Skin of body (tissue), 2 donors: ENCODE data around the gene FBXL4. TPM values are rescaled to one million over a fixed set of nuclear protein-coding genes. Genes with fewer than 3 reads are reported as not detected.

Experiments
- DNase-seq: peaks from one replicate; lab custom pipeline; 2025; lab: John Stamatoyannopoulos, UW
- total RNA-seq: library from RNA; depleted of rRNA; stranded (reverse); fragments of >200 nt; gene quantifications from one replicate; pipeline ENCODE4 v1.2.3, GENCODE V29; 2014

The FBXL4 gene
- total RNA-seq, 1 donor from 2014 or later, result 16.7 TPM

DNA sequence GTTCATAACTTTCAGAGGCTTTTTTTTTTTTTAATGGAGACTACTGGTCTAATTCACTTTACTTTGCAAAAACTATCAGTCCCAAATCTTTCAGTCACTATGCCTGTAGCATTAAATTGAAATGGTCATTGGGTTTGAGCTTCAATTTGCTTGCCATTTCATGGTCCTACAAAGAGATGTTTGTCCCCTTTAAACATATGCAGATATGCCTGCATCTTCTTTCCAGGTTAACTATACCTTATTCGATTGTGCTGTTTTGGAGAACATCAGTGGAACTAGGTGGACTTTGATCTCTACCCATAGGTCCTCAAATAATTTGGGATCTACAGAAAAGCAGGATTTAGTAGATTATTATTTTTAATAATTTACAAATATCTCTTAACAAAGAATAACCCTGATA is 108.8 kb downstream of the FBXL4 start:
- DNase-seq, result no peak

DNA sequence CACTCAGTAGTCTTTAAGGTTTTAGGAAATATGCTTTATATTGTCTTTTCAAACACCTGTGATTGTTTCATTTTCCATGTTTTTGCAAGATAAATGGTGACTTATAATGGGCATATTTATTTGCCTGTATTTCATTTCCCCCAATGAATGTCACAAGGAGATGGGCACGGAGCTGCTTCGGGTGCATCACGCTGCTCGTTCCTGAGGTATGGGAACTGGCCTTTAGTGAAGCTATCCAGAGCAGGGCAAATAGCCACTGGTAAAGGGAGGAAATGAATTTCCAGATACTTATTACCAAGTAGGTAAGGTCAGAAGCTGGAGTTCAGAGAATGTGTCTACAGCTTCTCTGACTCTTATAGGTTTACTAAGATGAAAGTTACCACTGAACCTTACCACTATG is 109.7 kb downstream of the FBXL4 start:
- DNase-seq, result no peak

DNA sequence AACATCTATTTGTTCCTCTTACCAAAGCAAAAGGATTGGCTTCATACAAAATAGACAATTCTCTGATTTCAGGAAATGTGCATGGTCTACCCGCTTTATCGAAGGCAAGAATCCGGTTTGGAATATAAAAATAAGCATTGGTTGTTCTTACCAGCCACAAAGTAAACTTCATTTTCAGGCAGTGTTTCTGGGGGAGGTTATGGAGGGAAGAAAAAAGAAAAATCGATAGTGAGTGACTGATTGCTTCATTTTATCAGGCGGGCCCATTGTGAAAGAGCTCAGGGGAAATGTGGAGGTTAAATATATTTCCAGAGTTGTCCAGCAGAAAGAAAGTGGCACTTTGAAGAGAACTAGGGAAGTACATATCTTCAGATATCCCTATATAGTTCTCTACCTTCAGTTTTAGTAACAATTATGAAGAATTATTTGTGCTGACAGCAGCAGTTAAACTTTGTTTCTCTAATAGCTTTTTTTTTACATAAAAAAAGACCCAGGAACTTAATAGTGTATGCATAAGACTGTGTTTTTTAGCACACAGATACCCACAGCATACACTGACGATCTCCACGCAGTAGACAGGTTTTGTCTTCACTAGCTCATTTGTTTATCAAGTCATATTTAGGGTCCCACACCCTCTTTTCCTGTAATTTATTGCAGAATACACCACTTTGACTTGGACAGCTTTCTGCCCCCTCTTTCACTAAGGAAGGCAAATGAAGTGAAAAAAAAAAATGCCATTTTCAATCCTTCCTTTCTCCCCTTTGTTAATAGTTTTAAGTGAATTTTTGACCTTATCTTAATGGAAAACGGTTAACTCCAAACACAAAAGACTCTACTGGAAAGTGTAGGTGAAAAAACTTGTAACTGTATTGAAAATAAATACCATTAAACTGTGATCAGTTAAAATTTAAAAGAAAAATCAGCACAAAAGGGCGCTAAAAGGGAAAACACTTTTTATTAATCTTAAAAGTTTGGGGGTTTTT is 110.5 kb downstream of the FBXL4 start:
- DNase-seq, result no peak

DNA sequence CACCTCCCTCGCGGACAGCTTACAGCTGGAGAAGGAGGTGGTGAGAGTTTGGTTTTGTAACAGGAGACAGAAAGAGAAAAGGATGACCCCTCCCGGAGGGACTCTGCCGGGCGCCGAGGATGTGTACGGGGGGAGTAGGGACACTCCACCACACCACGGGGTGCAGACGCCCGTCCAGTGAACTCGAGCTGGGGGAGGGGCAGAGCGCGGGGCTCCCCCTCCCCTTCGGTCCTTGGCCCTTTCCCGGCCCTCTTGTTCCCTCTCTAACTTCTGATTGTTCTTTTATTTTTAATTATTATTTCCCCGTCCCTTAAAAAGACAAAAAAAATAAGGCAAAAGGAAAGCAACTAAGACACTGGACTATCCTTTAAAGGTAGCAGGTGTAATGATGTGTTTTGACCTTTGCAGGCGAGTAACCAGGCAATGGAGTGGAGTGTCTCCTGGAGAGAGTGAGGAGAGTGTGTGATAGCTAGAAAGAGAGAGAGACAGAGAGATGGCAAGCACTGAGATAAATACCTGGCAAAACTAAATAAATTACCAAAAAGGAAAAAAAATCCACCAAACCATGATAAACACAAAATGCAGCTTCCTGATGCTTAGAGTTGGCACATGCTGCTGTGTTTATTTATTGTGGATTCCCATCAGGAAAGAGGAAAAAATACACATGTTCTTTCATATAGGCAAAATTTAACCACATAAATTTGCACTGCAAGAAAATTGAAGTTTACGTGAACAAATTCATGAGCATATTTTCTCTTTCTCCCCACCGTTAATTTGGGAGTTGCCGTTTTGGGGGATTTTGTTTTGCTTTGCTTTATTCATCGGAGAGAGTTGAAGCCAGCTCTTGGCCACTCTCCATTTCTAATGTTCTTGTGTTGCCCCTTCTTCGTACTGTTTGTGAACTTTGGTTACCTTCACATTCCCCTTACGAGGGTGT is 111.5 kb downstream of the FBXL4 start:
- DNase-seq, result no peak

DNA sequence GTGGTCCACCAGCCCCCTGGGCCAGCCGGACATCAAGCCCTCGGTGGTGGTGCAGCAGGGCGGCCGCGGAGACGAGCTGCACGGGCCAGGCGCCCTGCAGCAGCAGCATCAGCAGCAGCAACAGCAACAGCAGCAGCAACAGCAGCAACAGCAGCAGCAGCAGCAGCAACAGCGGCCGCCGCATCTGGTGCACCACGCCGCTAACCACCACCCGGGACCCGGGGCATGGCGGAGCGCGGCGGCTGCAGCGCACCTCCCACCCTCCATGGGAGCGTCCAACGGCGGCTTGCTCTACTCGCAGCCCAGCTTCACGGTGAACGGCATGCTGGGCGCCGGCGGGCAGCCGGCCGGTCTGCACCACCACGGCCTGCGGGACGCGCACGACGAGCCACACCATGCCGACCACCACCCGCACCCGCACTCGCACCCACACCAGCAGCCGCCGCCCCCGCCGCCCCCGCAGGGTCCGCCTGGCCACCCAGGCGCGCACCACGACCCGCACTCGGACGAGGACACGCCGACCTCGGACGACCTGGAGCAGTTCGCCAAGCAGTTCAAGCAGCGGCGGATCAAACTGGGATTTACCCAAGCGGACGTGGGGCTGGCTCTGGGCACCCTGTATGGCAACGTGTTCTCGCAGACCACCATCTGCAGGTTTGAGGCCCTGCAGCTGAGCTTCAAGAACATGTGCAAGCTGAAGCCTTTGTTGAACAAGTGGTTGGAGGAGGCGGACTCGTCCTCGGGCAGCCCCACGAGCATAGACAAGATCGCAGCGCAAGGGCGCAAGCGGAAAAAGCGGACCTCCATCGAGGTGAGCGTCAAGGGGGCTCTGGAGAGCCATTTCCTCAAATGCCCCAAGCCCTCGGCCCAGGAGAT is 112.4 kb downstream of the FBXL4 start:
- DNase-seq, result no peak

DNA sequence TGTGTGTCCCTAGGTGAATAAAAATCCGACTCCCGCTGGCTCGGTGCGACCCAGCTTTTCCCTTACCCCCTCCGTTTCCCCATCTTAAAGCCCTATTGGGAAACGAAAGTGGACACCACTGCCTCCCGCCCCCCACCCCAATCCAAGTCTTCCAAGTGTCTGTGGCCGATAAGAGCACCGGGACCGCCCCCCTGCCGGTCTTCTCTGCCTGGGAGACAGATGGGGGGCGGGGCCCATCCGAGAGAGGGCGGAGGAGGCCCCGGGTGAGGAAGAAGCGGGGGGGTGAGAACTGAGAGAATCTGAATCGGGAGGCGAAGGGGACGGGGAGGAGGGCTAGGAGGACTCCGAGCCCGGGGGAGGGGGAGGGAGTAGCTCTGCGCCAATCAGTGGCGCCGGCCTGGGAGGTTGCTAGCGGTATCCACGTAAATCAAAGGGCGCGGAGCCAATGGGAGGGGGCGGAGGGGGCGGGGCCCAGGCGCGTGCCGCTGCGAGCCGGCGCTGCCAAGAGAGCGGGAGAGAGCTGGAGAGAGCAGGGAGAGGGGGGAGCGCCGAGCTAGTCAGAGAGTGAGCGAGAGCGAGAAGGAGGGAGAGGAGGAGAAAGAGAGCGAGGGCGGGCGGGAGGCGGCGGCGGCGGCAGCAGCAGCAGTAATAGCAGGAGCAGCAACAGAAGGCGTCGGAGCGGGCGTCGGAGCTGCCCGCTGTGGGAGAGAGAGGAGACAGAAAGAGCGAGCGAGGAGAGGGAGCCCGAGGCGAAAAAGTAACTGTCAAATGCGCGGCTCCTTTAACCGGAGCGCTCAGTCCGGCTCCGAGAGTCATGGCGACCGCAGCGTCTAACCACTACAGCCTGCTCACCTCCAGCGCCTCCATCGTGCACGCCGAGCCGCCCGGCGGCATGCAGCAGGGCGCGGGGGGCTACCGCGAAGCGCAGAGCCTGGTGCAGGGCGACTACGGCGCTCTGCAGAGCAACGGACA is 113.4 kb downstream of the FBXL4 start, which contains the start of gene POU3F2:
Gene POU3F2 (plus strand): TSS at position 515 of the 972 bp plus-strand sequence. CDS start 300 bp downstream, at position 815.
- DNase-seq, result peak; percentile 74

DNA sequence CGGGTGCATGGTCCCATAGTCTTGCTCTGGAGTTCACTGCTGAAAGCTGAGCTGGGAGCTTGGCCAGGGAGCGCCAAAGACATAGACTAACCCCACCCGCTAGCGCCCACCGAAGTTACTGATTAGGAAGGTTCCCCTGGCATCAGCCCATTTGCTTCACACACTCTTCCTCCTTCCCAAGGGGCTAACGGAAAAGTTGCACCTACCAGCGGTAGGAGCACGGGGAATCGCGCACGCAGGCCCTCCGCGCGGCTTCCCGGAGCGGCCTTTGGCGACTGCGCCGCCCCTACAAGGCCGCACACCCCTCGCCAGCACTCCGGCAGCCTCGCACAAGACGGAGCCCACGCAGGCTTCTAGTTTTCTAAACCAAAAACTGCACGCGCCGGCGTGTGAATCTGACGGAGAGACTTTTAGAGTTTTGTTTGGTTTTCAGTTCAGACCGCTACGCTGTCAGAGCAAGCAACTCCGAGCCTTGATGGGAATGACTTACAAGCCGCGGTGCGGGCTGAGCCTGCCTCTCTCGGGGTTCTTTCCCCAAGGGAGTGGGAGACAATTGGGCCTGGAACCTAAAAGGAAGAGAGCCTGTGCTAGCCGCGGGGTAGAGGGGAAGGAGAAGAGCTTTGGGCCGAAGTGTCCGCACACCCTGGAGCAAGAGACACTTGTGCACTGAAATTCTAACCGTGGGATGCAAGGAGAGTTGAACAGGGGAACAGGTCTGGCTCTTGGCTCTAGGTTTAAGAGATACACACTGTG is 114.3 kb downstream of the FBXL4 start:
- DNase-seq, result peak; percentile 14

DNA sequence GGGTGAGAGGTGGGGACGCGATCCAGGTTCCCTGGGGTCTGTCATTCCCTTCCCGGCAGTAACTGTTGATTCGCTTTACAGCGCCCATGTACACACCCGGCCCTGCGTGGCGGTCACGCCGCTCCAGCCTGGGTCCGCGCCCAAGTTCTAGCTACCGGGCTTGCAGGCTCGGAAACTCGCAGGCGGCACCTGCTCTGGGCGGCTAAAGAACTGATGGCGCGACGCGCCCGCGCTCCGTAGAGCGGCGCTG is 114.8 kb downstream of the FBXL4 start:
- DNase-seq, result no peak

DNA sequence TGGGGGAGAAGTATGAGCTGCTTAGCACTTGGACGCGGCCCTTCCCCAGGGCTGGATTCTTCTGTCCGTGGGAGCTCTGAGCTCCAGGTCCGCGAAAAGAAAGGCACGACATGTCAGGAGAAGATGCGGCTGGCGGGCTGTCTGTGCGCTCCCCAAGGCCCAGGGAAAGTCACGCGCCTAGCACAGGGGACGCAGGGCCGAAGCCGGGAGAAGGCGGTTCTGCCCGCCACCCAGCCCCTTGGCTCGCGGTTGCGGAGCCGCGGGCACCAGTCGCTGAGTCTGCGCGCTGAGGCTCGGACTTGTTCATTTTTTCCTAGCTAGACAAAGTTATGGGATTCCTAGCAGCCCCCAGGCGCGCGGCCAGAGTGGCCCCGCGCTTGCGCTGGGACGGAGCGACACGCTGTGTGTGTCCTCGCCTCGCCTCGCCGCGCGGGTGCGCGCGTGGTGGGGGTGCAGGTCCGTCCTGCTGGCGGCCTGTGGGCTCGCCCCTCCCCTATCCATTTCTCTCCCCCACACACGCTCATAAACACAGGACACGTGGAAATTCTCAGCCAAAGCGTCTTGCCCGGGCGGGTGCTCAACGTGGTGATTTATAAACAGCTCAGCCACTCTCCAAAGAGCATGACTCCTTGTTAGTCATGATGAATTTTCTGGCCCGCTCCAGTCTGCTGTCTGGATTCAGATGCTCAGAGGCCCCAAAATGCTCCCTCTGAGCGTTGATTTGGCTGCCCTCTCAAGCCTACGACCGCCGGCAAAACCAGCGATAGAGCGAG is 115.3 kb downstream of the FBXL4 start:
- DNase-seq, result no peak

DNA sequence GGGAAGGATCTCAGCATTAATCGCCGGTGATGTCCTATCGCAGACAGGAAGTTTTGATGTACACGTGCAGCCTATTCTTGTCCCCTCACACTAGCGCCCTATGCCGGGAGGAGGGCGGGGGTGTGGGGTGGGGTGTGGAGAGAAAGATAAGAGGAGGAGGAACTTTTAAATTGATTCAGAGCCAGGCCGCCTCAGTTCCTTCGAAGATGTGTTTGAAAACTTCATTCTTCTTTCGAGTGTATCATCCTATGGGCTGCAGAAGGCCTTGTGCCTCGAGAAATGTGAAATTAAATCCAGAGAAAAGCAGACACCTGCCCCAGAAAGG is 115.8 kb downstream of the FBXL4 start:
- no peak for DNase-seq

DNA sequence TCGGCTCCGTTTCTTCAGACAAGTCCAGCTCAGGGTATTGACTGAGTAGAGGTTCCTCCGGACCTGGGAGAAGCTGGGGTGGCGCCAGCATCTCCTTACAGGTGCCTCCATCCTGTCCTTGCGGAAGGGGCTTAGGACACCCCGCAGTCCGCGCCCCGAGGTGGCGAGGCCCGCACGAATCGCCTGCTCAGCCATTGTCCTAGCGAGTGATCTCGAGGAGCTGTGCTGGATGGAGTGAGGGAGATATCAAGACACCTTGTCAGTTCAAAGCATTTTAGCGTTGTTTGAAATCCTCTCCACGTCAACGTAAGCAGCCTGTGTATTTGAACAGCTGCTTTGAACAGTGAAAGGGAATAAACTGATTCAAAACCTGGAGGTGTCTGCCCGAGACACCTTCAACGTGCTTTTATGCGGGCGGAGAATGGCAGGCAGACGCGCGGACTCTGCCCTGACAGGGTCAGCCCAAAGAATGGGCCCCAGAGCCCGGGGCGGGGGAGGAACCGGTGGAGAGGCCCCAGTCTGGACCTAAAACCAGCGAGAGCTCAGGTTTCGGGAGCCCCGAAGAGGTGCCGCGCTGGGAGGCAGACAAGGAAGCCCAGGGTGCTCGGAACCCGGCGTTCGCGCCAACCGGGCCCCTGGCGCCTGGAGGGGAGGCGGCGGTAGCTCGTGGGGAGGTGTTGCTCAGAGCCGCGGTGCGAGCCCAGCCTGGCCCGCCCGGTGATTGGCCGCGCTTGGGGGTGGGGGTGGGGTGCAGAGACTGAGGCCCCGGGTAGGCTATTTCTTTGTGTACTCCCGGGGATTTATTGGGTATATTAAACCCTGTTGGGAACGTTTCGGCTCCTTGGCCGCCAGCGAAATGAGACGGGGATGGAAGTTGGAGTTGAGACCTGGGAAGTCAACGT is 116.4 kb downstream of the FBXL4 start:
- DNase-seq, result no peak

DNA sequence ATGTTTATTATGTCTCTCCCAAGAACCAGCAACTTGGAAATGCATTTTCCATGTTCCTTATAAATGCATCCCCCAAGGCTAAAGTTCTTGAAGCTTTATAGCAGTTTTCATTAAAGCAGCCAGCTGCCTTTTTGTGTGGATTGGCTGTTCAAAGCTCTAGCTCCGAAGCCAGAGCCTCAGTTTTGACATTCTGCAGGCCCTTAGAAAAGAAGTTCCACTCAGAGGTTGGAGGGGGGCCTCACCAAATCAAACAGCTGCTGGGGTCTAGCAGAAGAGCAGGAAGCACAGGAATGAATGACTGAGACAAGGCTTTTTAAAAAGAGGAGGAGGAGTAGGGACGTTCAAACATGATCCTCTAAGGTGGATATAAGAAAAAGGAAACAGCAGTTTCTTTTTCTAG is 117.6 kb downstream of the FBXL4 start:
- DNase-seq, result no peak

DNA sequence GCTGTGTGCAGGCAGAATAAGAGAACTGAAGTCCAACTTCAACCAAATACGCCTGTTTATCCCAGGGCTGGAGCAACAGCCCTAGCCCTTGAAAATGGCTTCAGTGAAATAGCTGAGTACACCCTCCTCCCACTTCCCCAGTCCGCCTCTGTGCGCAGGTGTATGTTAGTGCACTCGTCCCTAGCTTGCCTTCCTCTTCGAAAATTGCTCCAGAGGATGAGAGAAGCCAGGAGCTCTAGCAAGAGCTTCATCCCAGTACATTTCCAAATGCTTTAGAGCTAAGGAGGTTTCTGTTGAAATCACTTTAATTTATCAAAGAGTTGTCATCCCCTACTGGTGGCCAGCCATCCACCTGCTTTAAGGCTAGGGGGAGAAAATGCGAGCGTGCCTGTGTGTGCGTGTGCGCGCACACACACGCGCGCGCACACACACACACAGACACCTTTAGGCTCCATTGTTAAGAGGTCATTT is 118.8 kb downstream of the FBXL4 start:
- no peak for DNase-seq

DNA sequence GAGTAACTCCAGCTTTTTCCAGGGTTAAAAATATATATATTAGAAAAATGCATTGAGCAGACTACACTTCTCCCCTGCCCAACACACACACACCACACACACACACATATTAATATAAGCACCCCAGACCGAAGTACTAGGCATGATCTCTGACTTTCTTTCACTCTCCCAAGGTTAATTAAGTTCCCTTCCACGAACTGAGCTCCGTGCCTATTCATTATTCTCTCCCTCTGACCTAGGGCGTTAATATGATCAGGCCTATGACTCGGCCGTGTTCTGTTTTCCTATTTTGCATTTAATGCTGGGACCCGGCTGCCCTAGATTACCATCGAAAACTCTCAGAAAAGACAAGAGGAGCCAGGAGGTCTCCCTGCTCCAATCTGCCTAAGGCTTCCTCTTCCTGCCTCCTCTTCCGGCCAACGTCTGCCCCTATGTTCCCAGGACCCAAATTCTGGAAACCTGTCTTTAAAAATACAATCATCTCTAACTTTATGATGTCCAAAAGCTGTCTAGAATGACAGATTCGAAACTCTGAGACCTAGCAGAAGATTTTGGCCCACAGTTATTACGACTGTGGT is 119.4 kb downstream of the FBXL4 start:
- no peak for DNase-seq

DNA sequence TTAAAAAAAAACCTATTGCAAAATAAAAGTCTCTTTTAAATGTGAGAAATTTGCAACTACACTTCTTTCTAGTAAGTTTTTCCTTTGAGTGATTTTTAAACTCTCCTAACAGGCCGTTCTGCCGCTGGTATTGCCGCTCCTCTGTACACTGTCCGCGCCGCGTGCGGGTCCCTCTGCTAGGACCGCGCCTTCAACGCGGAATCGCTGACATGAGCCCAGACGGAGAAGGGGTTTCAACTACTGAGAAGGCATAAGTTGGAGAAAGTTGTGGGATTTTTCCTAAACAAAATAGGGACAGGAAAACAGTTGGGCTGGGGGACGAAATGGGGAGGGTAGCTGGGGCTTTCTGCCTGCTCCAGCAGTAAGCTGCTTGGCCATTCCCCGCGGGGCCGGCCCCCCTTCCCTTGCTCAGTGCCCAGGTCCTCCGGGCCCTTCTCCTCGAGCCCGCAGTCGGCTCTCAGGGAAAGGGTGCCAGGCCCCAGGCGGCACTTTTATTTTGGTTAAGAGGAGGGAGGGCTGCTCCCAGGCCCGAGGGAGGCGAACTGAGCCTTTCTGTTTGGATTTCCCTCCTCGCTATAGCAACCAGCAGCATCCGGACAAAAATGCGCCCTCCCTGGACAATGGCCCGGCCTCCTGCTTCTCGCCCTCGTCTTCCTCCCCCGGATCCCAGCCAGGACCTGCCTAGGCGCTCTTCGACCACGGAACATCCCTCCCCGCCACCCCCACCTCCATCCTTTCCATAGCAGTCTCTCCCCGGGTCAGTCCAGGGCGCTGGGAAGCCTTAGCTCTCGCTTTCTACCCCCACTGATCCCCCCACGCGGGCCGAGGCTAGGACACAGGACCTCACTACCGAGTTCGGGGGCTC is 120.2 kb downstream of the FBXL4 start:
- DNase-seq, result no peak

DNA sequence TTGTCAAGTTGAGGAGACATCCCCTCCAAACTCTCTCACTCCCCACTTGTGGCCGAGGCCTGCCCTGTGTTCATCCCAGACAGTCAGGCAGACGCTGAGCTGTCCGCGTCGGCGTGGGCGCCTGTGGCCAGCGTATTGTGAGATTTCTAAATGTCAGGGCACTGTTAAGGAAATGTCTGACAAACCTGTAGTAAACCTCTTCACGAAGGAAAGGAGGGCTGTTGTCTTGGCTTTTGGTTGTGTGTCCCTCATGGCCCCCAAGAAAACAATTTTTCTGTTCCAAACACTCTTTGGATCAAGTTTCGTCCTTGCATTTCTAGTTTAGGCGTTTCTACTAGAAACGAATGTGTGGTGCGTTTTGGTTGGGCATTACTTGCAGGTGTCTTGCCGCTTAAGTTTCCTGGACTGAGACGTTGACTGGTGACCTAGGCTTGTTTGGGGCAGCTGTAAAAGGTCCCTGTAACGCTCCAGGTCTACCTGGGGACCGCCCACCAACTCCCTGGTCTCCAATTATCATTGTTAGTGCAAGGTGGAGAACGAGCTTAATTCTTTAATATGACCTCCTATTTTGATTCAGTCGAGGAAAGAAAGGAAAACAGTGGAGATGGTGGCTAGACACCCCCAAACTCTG is 122.0 kb downstream of the FBXL4 start:
- DNase-seq, result no peak
